H9 (cell line): Measurements from ENCODE around the gene PKMYT1. TPM values are rescaled to one million over a fixed set of nuclear protein-coding genes. Genes with fewer than 3 reads are reported as not detected.

ENCODE experiments used
- DNase-seq: peaks from one replicate; pipeline ENCODE4 v3.0.0-alpha.2; 2017
- H2AFZ ChIP-seq: one replicate; pipeline ENCODE4 v1.6.1; 2013; ENCODE audit warnings: mild to moderate bottlenecking, low read length, control low read depth, moderate library complexity
- H2AK5ac ChIP-seq: 2 replicates; pipeline ENCODE4 v1.6.1; 2013; ENCODE audit warnings: low read length, control low read depth, mixed read lengths; ENCODE audit not compliant: insufficient read length
- H2BK120ac ChIP-seq: one replicate; pipeline ENCODE4 v1.6.1; 2013; ENCODE audit warnings: low read depth, mild to moderate bottlenecking, low read length, control low read depth, inconsistent platforms; ENCODE audit not compliant: poor library complexity, severe bottlenecking
- H2BK12ac ChIP-seq: 2 replicates; pipeline ENCODE4 v1.6.1; 2013; ENCODE audit warnings: low read length, control low read depth, mixed read lengths, low read depth; ENCODE audit not compliant: insufficient read length
- H2BK15ac ChIP-seq: 2 replicates; pipeline ENCODE4 v1.6.1; 2013; ENCODE audit warnings: low read depth, low read length, control low read depth
- H2BK20ac ChIP-seq: one replicate; pipeline ENCODE4 v1.6.1; 2013; ENCODE audit warnings: low read depth, mild to moderate bottlenecking, low read length, control low read depth, inconsistent platforms; ENCODE audit not compliant: poor library complexity, severe bottlenecking
- H2BK5ac ChIP-seq: 2 replicates; pipeline ENCODE4 v1.6.1; 2013; ENCODE audit warnings: low read length, control low read depth, mixed read lengths; ENCODE audit not compliant: insufficient read length
- H3K14ac ChIP-seq: 2 replicates; pipeline ENCODE4 v1.6.1; 2013; ENCODE audit warnings: low read length, control low read depth; ENCODE audit not compliant: insufficient read depth
- H3K18ac ChIP-seq: 2 replicates; pipeline ENCODE4 v1.6.1; 2013; ENCODE audit warnings: low read depth, mild to moderate bottlenecking, mixed read lengths, low read length, control low read depth; ENCODE audit not compliant: insufficient read length
- H3K23ac ChIP-seq: 2 replicates; pipeline ENCODE4 v1.6.1; 2013; ENCODE audit warnings: low read length, control low read depth, mixed read lengths, low read depth; ENCODE audit not compliant: insufficient read length
- H3K23me2 ChIP-seq: 2 replicates; pipeline ENCODE4 v1.6.1; 2013; ENCODE audit warnings: low read depth, mild to moderate bottlenecking, mixed read lengths, low read length, control low read depth; ENCODE audit not compliant: insufficient read length, poor library complexity, severe bottlenecking
- H3K27ac ChIP-seq: 2 replicates; pipeline ENCODE4 v1.5.1; 2013; ENCODE audit warnings: low read length, control low read depth, mixed read lengths, low read depth; ENCODE audit not compliant: insufficient read length
- H3K27me3 ChIP-seq: 2 replicates; pipeline ENCODE4 v1.6.1; 2013; ENCODE audit warnings: low read length, control low read depth, inconsistent platforms; ENCODE audit not compliant: insufficient read depth
- H3K4ac ChIP-seq: 2 replicates; pipeline ENCODE4 v1.6.1; 2013; ENCODE audit warnings: low read depth, mild to moderate bottlenecking, control low read depth, inconsistent platforms, low read length, moderate library complexity
- H3K4me1 ChIP-seq: 2 replicates; pipeline ENCODE4 v1.6.1; 2013; ENCODE audit warnings: low read length, control low read depth, inconsistent platforms; ENCODE audit not compliant: insufficient read depth
- H3K4me2 ChIP-seq: 2 replicates; pipeline ENCODE4 v1.6.1; 2013; ENCODE audit warnings: low read length, control low read depth, mixed read lengths; ENCODE audit not compliant: insufficient read length, insufficient read depth
- H3K56ac ChIP-seq: 2 replicates; pipeline ENCODE4 v1.6.1; 2013; ENCODE audit warnings: low read depth, mild to moderate bottlenecking, mixed read lengths, low read length, control low read depth; ENCODE audit not compliant: insufficient read length
- H3K79me1 ChIP-seq: 2 replicates; pipeline ENCODE4 v1.6.1; 2013; ENCODE audit warnings: low read depth, mild to moderate bottlenecking, moderate library complexity, low read length, control low read depth, inconsistent platforms; ENCODE audit not compliant: insufficient read depth, poor library complexity, severe bottlenecking
- H3K79me2 ChIP-seq: 2 replicates; pipeline ENCODE4 v1.6.1; 2013; ENCODE audit warnings: low read length, control low read depth, inconsistent platforms; ENCODE audit not compliant: insufficient read depth
- H3K9ac ChIP-seq: 2 replicates; pipeline ENCODE4 v1.6.1; 2013; ENCODE audit warnings: low read length, control low read depth, mixed read lengths; ENCODE audit not compliant: insufficient read length; ENCODE audit errors: extremely low read depth
- H3K9me3 ChIP-seq: one replicate; pipeline ENCODE4 v1.6.1; 2013; ENCODE audit warnings: low read depth, low read length, inconsistent platforms; ENCODE audit not compliant: control insufficient read depth
- H3T11ph ChIP-seq: one replicate; pipeline ENCODE4 v1.6.1; 2013; ENCODE audit warnings: mild to moderate bottlenecking, low read length, control low read depth, inconsistent platforms
- H4K20me1 ChIP-seq: one replicate; pipeline ENCODE4 v1.6.1; 2013; ENCODE audit not compliant: control insufficient read depth, insufficient read length, insufficient read depth
- H4K5ac ChIP-seq: 2 replicates; pipeline ENCODE4 v1.6.1; 2013; ENCODE audit warnings: low read depth, mild to moderate bottlenecking, mixed read lengths, low read length, control low read depth; ENCODE audit not compliant: insufficient read length
- H4K8ac ChIP-seq: replicated peaks from 2 replicates; pipeline ENCODE4 v1.6.1; 2013; ENCODE audit warnings: low read length, control low read depth, mixed read lengths, low read depth; ENCODE audit not compliant: insufficient read length
- H4K91ac ChIP-seq: 2 replicates; pipeline ENCODE4 v1.6.1; 2013; ENCODE audit warnings: low read depth, mild to moderate bottlenecking, moderate library complexity, mixed read lengths, low read length, control low read depth; ENCODE audit not compliant: insufficient read length
- H3K27ac Mint-ChIP-seq, 3 experiments: 2 replicates in 2 of 3; 3 replicates in 1 of 3; pipeline ENCODE4 v1.8.0; 2020 to 2021; ENCODE audit warnings: mixed read lengths in 3 of 3, mild to moderate bottlenecking in 1 of 3, moderate library complexity in 1 of 3
- H3K27me3 Mint-ChIP-seq: 2 replicates; pipeline ENCODE4 v1.8.0; 2021; ENCODE audit warnings: low read depth, mild to moderate bottlenecking, moderate library complexity, mixed read lengths
- H3K36me3 Mint-ChIP-seq, 3 experiments: 2 replicates in 2 of 3; 3 replicates in 1 of 3; pipeline ENCODE4 v1.8.0; 2020 to 2021; ENCODE audit warnings: low read depth in 3 of 3, mixed read lengths in 3 of 3; ENCODE audit not compliant: insufficient read depth in 1 of 3
- H3K4me1 Mint-ChIP-seq, 2 experiments: 2 replicates each; pipeline ENCODE4 v1.8.0; 2020; ENCODE audit warnings: mixed read lengths in 2 of 2
- H3K4me3 Mint-ChIP-seq, 2 experiments: 2 replicates in 1 of 2; 3 replicates in 1 of 2; pipeline ENCODE4 v1.8.0; 2020 to 2021; ENCODE audit warnings: mild to moderate bottlenecking in 2 of 2, mixed read lengths in 2 of 2, moderate library complexity in 1 of 2
- H3K9me3 Mint-ChIP-seq, 2 experiments: 2 replicates in 1 of 2; 3 replicates in 1 of 2; pipeline ENCODE4 v1.8.0; 2020; ENCODE audit warnings: mild to moderate bottlenecking in 2 of 2, mixed read lengths in 2 of 2, moderate library complexity in 1 of 2
- WGBS: extraction: QIAGEN DNeasy Blood & Tissue Kit; methylation state at CpG from one replicate; pipeline ENCODE4 v1.1.7; 2013; ENCODE audit warnings: missing lambda C conversion rate, low lambda C conversion rate, mixed read lengths; ENCODE audit not compliant: insufficient read length; ENCODE audit errors: extremely low coverage; 5-methylcytosine and 5-hydroxymethylcytosine counted together
- total RNA-seq: library from RNA; stranded (reverse); gene quantifications from 2 replicates; pipeline ENCODE4 v1.2.1, GENCODE V29; 2021
- TF ChIP-seq, protein P1 (sequence below): fragments of 200-600 bp; sonication (generic); conservative IDR thresholded peaks from 3 replicates; pipeline ENCODE4 v1.8.0; 2021; ENCODE audit warnings: antibody characterized with exemption, mild to moderate bottlenecking

The PKMYT1 gene
- total RNA-seq, 1 experiment from 2014 or later: 114 TPM

DNA sequence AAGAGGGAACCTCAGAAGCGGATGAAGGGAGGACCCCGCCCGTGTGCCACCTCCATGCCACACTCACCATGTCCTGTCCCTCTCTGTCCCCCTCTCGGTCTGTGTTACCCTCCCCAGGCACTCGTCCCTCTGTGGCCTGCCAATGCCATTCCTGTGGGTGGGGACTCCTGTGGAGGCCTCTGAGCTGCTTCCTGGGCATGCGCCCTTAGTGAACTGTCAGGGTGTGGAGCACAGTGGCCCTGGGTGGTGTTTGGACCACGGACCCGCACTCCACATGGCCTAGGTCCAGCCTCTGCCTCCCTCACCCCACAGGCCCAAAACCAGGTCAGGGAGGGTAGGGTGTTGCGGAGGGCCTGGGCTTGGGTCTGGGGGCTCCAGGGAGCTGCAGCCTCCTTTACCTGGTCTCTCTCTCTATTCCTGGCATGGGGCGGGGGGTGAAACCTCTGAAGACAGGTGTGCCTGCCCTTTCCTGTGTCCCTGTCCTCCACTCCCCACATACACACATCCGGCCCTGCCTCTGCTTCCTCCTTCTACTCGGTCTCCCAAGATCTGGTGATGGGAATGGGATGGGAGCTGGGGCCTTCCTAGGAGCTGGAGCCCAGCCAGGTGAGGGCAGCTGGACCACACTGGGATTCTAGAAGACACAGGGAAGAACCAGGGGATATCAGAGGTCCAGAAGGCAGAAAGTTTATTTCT is 11.5 kb upstream of the PKMYT1 start:
- H3K27me3 ChIP-seq: no peaks in the 10 kb centered on the region
- H2AK5ac ChIP-seq: no peak overlapping the region
- Mint-ChIP-seq H3K27ac (no peak overlapping the region), H3K27me3 (peaks cover 4% of the 10 kb centered on the region), H3K36me3 (no peaks in the 10 kb centered on the region), H3K9me3 (no peaks in the 10 kb centered on the region), H3K4me3 (no peak overlapping the region), H3K4me1 (peaks cover 11 to 54% of the 10 kb centered on the region in 2 experiments)
- no peak overlapping the region for H3K27ac ChIP-seq
- no peak for DNase-seq
- H2AFZ ChIP-seq: no peak overlapping the region
- H2BK20ac ChIP-seq: no peak overlapping the region
- peaks cover 2% of the 10 kb centered on the region for H4K20me1 ChIP-seq
- H3K23me2 ChIP-seq: no peaks in the 10 kb centered on the region
- H2BK12ac ChIP-seq: no peak overlapping the region
- no peak overlapping the region for H4K91ac ChIP-seq
- no peak overlapping the region for H3K9ac ChIP-seq
- TF ChIP-seq, protein P1, sequence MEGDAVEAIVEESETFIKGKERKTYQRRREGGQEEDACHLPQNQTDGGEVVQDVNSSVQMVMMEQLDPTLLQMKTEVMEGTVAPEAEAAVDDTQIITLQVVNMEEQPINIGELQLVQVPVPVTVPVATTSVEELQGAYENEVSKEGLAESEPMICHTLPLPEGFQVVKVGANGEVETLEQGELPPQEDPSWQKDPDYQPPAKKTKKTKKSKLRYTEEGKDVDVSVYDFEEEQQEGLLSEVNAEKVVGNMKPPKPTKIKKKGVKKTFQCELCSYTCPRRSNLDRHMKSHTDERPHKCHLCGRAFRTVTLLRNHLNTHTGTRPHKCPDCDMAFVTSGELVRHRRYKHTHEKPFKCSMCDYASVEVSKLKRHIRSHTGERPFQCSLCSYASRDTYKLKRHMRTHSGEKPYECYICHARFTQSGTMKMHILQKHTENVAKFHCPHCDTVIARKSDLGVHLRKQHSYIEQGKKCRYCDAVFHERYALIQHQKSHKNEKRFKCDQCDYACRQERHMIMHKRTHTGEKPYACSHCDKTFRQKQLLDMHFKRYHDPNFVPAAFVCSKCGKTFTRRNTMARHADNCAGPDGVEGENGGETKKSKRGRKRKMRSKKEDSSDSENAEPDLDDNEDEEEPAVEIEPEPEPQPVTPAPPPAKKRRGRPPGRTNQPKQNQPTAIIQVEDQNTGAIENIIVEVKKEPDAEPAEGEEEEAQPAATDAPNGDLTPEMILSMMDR: no peak
- no peak overlapping the region for H2BK5ac ChIP-seq
- H3K18ac ChIP-seq: no peak overlapping the region
- no peaks in the 10 kb centered on the region; the same call in 1 of the 2 replicates for H3K4me1 ChIP-seq
- H2BK15ac ChIP-seq: no peak overlapping the region
- H3K79me2 ChIP-seq: no peaks in the 10 kb centered on the region
- H3K79me1 ChIP-seq: no peaks in the 10 kb centered on the region
- H4K8ac ChIP-seq: no peak overlapping the region
- no peak overlapping the region for H3K4ac ChIP-seq
- H3K4me2 ChIP-seq: no peak overlapping the region
- H4K5ac ChIP-seq: no peak overlapping the region
- no peak overlapping the region for H2BK120ac ChIP-seq
- no peak overlapping the region for H3K23ac ChIP-seq
- no peaks in the 10 kb centered on the region for H3K9me3 ChIP-seq
- no peak overlapping the region for H3T11ph ChIP-seq
- H3K14ac ChIP-seq: no peak overlapping the region
- no CpG with 5 or more reads among the region's 12 CpGs for WGBS
- H3K56ac ChIP-seq: no peak overlapping the region
